Epithelial cell of esophagus (primary cell): ENCODE data around the gene PPIL4.

Experiments
- DNase-seq: peaks from one replicate; pipeline ENCODE4 v3.0.0; 2010; ENCODE audit warnings: low read depth
- H3K4me3 ChIP-seq: 2 replicates; pipeline ENCODE4 v1.5.1; 2011; ENCODE audit warnings: mild to moderate bottlenecking, low read length, control low read depth
- TF ChIP-seq, protein P1 (sequence below): IDR thresholded peaks from 2 replicates; pipeline ENCODE4 v1.5.1; 2011; ENCODE audit warnings: low read depth, mild to moderate bottlenecking, low read length, control low read depth, inconsistent platforms; ENCODE audit not compliant: insufficient read depth; ENCODE audit errors: missing control alignments

Gene PPIL4

DNA sequence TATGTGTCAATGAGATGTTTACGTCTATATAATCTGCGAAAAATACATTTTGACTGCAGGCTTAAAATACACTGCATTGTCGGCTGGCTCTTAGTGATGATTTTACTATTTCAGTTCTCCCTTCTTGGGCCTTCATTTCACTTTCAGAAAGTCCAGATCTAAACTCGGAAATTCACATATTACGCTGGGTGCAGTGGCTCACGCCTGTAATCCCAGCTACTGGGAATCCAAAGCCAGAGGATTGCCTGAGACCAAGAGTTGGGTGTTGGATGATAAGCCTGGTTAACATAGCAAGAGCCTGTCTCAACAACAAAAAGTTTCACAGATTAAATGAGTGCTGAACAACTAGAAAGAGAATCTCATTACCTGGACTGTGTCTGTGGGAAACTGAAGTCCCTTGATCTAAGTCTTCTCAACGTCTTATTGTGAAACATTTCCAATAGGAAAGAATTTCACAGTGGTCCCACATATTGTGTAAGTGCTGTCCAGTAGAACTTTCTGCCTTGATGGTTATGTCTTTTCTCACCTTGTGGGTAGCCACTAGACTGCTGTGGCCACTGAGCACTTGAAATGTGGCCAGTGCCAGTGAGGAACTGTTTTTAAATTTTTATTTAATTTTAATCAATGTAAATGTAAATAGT lies 22.2 kb upstream of the PPIL4 start:
- DNase-seq = no peak
- H3K4me3 ChIP-seq = no peak overlapping the region
- TF ChIP-seq, protein P1, sequence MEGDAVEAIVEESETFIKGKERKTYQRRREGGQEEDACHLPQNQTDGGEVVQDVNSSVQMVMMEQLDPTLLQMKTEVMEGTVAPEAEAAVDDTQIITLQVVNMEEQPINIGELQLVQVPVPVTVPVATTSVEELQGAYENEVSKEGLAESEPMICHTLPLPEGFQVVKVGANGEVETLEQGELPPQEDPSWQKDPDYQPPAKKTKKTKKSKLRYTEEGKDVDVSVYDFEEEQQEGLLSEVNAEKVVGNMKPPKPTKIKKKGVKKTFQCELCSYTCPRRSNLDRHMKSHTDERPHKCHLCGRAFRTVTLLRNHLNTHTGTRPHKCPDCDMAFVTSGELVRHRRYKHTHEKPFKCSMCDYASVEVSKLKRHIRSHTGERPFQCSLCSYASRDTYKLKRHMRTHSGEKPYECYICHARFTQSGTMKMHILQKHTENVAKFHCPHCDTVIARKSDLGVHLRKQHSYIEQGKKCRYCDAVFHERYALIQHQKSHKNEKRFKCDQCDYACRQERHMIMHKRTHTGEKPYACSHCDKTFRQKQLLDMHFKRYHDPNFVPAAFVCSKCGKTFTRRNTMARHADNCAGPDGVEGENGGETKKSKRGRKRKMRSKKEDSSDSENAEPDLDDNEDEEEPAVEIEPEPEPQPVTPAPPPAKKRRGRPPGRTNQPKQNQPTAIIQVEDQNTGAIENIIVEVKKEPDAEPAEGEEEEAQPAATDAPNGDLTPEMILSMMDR = no peak

- no peak for DNase-seq
- TF ChIP-seq, protein P1 = no peak
- H3K4me3 ChIP-seq = peak overlapping the region; percentile 85
These were observed 21.3 kb upstream of the PPIL4 start for GRCh38 chr6:149567194-149567586.

DNA sequence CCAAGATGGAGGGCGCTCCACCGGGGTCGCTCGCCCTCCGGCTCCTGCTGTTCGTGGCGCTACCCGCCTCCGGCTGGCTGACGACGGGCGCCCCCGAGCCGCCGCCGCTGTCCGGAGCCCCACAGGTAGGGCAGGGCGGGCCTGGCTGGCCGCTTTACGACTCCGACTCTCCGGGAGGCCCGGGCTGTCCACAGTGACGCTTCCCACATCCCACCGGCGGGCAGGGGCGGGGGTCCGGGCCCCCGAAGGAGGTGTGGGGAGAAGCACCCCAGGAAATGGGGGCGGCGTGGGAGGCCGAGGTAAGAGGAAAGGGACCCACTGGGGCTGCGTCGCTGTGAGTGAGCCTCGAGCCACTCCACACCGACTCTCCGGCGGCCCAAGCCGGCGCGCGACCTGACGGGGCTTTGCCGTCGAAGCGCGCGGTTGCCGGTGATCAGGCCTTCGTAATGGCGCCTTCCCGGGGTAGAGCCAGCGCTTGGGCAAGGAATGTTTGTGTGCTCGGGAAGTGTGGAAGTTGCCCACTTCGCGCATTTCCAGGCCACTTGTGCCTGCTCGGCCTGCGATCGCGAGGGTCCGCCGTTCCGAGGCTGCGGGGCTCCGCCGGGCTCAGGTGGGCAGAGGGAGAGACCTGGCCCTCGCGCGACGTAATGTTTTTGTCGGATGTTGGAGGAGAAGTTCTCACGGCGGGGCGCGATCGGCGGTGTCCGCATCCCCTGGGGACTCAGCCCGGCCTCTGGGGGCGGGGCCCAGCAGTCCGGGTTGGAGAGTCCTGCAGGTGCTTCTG lies 20.8 kb upstream of the PPIL4 start:
- peak; percentile 57 for DNase-seq
- H3K4me3 ChIP-seq = peak overlapping the region; percentile 85
- TF ChIP-seq, protein P1 = no peak

GRCh38 chr6:149565527-149566409 lies 19.9 kb upstream of the PPIL4 start, which contains the start of gene GINM1:
Gene GINM1, plus strand, starts transcription at chr6:149566375. Its CDS starts 40 bp downstream, at chr6:149566415.
- DNase-seq = peak; percentile 96
- H3K4me3 ChIP-seq = peak within 1 kb of the TSS; percentile 85
- TF ChIP-seq, protein P1 = peak; percentile 74

GRCh38 chr6:149563928-149564325 lies 18.1 kb upstream of the PPIL4 start:
- TF ChIP-seq, protein P1 = no peak
- H3K4me3 ChIP-seq = no peak overlapping the region
- no peak for DNase-seq

GRCh38 chr6:149563203-149563927 lies 17.5 kb upstream of the PPIL4 start:
- peak; percentile 82 for DNase-seq
- no peak overlapping the region for H3K4me3 ChIP-seq
- TF ChIP-seq, protein P1 = no peak
